Measurements from ENCODE around the gene OBSCN.

Gene OBSCN

DNA sequence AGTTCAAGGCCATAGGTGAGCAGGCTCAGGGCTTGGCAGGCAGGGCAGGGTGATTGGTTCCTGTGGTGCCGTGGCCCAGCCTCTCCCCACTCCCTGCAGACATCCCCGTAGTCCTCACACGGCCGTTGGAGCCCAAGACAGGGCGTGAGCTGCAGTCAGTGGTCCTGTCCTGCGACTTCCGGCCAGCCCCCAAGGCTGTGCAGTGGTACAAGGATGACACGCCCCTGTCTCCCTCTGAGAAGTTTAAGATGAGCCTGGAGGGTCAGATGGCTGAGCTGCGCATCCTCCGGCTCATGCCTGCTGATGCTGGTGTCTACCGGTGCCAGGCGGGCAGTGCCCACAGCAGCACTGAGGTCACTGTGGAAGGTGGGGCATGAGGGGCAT, 71.9 kb downstream of the OBSCN start:
- DNase-seq, result no peak

DNA sequence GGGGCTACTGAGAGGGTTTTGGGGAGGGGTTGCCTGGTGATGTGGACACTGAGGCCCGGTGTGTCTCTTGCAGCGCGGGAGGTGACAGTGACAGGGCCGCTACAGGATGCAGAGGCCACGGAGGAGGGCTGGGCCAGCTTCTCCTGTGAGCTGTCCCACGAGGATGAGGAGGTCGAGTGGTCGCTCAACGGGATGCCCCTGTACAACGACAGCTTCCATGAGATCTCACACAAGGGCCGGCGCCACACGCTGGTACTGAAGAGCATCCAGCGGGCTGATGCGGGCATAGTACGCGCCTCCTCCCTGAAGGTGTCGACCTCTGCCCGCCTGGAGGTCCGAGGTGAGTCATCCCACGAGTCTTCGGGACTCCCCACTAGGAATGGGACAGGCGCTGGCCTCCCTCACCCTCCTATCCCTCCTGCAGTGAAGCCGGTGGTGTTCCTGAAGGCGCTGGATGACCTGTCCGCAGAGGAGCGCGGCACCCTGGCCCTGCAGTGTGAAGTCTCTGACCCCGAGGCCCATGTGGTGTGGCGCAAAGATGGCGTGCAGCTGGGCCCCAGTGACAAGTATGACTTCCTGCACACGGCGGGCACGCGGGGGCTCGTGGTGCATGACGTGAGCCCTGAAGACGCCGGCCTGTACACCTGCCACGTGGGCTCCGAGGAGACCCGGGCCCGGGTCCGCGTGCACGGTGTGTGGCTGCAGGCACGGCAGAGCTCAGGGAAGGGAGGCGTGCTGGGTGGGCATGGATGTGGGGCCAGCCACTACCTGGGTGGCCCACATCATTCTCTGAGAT, 72.5 kb downstream of the OBSCN start:
- DNase-seq, result no peak

DNA sequence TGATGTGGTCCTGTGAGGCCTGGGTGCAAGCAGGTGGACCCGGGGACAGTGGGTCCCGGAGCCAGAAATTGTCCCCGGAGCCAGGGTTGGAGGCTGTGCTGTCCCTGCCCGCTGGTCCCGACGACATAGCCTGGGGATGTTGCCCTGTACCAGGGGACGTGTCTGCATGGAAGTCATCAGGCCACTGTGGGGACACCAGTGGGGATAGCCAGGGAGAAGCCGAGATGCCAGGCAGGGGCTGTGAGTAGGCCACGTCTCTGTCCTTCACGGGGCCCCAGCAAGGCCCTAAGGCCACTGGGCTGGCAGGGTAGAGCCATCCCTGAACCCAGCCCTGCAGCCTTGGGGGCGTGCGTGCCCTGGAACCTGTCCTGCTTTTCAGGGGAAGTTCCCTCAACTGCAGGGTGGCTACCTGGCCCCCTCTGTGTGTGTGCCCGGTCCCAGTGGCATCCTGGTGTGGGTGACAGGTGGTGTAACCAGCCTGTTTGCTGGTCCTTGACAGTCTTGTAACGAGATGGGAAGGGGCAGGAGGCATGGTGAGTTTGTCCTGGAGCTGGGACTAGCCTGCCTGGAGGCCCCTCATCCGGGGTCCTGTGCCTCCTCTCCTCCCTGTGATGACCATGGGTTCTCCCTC, 73.2 kb downstream of the OBSCN start:
- no peak for DNase-seq

DNA sequence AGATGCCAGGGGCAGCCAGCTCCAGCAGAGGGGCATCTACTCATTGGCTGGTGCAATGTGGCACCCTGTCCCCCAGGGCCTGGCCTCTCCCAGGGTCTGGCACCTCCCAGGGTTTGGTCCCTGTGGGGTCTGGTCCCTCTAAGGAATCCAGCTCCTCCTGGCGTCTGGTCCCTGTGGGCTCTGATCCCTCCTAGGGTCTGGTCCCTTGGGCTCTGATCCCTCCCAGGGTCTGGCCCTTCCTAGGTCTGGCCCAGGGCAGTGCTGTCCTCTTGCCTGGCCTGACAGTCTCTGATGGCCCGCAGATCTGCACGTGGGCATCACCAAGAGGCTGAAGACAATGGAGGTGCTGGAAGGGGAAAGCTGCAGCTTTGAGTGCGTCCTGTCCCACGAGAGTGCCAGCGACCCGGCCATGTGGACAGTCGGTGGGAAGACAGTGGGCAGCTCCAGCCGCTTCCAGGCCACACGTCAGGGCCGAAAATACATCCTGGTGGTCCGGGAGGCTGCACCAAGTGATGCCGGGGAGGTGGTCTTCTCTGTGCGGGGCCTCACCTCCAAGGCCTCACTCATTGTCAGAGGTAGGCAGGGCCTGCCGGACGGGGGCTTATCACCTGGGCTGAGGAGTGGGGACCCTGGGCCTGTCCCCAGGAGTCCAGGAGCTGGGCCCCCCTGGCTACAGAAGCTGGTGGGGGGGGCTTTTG, 73.9 kb downstream of the OBSCN start:
- DNase-seq, result no peak

DNA sequence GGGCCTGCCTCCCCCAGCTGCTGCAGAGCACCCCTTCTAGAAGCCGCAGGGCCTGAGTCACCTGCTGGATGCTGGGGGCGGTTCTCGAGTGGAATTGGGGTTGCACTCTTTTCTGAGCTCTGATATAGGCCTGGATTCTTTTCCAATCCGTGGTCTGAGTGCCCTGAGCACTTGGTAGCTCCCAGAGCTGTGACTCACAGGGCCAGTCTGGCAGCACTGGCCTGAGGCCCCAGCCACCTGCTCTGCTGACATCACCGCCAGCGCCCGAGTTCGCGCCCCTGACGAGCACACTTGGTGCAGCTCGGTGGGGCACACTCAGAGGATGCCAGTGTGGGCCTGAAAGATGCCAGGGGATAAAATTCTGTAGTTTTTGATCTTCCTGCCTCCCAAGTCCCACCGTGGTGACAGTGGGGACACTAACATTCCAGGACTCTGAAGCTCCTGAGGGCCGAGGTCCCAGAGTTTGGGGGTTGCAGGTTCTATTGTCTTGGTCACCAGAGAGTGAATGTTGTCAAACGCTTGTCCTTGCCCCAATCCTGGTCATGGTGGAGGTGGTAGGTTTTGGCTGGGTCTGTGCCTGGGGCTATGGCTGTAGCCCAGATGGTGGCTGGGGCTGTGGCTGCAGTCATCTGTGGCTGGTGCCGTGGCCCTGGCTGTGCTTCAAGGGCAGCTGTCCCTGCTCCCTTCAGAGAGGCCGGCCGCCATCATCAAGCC, 74.6 kb downstream of the OBSCN start:
- no peak for DNase-seq

DNA sequence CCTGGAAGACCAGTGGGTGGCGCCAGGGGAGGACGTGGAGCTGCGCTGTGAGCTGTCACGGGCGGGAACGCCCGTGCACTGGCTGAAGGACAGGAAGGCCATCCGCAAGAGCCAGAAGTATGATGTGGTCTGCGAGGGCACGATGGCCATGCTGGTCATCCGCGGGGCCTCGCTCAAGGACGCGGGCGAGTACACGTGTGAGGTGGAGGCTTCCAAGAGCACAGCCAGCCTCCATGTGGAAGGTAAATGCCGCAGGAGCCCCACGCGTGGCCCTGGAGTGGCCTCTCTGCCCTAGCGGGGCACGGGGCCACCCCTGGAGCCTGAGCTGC, 75.2 kb downstream of the OBSCN start:
- no peak for DNase-seq

DNA sequence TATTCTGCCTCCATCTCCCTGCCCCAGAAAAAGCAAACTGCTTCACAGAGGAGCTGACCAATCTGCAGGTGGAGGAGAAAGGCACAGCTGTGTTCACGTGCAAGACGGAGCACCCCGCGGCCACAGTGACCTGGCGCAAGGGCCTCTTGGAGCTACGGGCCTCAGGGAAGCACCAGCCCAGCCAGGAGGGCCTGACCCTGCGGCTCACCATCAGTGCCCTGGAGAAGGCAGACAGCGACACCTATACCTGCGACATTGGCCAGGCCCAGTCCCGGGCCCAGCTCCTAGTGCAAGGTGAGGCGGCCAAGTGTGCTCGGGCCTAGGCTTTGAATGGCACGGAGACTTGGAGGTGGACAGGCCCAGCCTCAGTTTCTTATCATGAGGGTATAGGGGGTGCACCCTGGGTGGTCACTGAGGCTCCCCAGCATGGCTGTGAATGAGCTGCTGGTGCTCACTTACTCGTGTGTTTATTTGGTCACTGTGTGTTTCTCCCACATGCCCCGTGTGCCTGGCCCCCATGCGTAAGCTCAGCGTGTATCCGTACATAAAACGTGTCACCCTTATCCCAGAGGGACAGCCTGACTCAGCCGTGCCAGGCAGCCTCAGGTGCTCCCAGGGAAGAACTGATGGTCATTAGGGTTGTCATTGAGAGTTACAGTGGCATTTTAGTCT, 75.8 kb downstream of the OBSCN start:
- no peak for DNase-seq

DNA sequence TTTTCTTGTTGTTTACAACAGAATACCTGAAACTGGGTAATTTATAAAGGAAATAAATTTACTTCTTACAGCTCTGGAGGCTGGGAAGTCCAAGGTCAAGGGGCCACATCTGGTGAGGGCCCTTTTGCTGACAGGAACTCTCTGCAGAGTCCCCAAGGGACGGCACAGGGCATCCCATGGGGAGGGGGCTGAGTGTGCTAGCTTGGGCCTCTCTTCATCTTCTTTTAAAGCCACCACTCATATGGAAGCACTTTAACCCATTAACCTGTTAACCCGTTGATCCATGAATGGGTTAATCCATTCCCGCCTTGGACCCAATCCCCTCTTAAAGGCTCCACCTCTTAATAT, 76.3 kb downstream of the OBSCN start:
- no peak for DNase-seq

DNA sequence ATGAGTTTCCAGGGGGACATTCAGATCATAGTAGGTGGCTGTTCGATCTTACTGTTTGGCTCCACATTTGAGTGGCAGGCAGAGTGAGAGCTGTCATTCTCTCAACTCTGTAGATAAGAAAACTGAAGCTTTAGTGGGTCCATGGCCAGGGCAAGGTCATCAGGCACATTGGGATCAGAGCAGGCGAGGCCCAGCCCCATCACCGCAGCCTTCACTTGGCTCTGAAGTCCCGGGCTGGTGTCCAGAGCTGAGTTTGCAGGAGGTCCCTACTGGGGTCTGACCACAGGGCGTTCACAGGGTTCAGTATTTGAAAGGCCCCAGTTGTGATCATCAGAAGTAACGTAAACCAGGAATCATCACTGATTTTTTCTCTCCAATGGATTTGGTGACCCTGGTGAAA, 76.7 kb downstream of the OBSCN start:
- no peak for DNase-seq

DNA sequence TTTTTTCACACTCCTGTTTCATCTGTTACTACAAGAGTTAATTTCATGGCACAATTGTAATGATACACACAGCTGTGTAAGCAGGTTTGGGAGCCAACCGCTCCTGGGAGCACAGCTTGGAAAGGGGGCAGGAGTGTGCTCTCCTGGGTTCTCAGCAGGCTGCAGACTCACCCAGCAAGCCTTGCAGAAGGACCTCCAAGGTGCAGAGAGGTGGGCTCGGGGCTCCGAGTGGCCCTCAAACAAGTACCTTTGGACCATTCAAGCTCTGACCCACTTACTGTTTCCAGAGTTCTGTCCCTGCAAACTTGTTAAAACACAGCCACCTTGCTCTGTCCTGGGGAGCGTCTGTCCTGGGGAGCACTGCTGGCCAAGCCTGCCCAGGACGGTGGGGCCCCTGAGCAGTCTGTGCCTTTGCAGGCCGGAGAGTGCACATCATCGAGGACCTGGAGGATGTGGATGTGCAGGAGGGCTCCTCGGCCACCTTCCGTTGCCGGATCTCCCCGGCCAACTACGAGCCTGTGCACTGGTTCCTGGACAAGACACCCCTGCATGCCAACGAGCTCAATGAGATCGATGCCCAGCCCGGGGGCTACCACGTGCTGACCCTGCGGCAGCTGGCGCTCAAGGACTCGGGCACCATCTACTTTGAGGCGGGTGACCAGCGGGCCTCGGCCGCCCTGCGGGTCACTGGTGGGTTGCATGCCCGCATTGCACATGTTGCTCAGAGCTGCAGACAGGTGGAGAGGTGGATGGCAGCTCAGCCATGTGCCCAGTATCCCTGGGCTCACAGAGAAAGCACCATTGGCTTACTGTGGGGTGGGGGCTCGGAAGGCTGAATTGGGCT, 78.0 kb downstream of the OBSCN start:
- DNase-seq, result no peak

DNA sequence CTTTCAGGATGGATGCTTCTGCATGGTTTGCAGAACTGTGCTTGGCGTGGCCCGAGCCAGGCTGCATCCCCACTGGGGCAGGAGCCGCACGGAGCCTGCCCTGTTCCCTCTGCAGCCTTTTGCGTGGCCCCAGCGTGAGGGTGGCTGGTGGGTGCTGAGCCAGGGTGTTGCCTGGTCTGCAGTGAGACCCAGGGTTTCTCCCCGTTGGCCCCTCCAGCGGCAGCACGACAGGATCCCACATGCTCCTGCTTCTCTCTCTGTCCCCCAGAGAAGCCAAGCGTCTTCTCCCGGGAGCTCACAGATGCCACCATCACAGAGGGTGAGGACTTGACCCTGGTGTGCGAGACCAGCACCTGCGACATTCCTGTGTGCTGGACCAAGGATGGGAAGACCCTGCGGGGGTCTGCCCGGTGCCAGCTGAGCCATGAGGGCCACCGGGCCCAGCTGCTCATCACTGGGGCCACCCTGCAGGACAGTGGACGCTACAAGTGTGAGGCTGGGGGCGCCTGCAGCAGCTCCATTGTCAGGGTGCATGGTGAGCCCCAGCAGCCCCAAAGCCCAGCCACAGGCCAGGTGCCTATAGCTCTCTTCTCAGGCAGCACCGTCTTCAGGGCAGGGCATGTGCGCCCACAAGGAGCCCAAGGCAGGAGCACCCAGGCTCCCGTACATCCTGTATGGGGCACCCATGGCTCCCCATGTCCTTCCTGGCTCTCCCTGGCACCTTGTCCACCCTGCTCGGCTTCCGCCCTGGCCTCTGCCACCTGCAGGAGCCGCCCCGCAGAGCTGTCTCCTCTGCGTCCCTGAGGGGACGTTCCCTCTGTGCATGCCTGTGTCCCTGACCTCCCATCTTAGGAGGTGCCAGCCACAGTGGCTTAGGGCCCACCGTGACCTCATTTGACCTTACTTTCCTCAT, 78.9 kb downstream of the OBSCN start:
- DNase-seq, result no peak

DNA sequence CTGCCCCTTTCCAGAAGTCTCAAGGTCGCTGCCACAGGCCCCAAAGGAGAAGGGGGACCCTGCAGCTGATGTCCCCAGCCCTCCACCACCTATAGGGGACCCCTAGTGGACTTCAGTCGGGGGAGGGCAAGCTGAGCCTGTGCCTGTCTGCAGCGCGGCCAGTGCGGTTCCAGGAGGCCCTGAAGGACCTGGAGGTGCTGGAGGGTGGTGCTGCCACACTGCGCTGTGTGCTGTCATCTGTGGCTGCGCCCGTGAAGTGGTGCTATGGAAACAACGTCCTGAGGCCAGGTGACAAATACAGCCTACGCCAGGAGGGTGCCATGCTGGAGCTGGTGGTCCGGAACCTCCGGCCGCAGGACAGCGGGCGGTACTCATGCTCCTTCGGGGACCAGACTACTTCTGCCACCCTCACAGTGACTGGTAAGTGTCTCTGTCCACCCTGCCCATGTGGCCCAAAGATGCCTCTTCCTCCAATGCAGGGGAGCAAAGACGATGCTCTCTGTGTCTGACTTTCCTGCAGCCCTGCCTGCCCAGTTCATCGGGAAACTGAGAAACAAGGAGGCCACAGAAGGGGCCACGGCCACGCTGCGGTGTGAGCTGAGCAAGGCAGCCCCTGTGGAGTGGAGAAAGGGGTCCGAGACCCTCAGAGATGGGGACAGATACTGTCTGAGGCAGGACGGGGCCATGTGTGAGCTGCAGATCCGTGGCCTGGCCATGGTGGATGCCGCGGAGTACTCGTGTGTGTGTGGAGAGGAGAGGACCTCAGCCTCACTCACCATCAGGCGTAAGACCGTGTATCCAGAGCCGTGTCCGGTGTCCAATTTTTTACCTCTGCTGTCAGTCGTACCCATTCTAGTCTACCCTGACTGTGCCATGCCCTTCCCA, 79.9 kb downstream of the OBSCN start:
- DNase-seq, result no peak

DNA sequence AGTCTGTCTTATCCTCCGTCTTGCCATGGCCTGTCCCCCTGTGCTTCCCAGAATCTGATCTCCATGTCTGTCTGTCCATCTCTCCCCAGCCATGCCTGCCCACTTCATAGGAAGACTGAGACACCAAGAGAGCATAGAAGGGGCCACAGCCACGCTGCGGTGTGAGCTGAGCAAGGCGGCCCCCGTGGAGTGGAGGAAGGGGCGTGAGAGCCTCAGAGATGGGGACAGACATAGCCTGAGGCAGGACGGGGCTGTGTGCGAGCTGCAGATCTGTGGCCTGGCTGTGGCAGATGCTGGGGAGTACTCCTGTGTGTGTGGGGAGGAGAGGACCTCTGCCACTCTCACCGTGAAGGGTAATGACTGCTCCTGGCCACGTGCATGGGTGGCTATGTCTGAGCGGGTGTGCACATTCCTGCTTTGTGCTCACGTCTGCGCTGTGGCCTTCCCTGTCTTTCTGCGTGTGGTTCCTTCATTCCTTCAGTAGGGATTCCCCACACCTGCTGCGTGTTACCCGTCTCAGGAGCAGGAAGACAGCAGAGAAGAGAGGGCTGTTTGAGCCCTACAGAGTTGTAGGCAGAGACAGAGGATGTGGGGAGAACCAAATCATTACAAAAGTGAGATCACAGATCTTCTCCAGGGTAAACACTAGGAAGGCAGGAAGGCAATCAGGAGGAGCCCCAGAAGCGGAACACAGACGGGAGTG, 80.8 kb downstream of the OBSCN start:
- no peak for DNase-seq

DNA sequence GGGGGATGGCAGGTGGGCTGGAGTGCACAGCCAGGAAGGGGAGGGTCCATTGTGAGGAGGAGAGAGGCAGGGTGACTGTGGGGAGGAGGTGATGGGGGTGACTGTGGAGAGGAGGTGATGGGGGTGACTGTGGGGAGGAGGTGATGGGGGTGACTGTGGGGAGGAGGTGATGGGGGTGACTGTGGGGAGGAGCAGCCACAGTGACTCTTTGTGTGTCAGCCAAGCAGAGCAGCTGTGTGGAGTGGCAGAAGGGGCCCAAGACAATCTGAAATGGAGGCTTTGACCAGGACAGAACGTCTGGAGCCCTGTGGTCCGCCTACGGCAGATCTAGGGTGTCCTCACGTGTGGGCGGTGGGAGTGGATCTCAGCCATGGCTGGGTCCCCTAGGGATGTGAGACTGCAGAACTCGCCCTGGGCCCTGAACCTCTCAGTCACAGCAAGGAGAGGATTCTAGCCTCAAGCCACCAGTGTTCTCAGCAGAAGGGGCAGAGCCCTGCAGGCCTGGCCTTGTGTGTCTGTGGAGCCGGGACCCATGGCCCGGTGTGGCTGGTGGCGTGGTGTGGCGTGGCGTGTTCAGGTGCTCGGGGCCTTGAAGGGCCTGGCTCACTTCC, 81.5 kb downstream of the OBSCN start:
- DNase-seq, result no peak

DNA sequence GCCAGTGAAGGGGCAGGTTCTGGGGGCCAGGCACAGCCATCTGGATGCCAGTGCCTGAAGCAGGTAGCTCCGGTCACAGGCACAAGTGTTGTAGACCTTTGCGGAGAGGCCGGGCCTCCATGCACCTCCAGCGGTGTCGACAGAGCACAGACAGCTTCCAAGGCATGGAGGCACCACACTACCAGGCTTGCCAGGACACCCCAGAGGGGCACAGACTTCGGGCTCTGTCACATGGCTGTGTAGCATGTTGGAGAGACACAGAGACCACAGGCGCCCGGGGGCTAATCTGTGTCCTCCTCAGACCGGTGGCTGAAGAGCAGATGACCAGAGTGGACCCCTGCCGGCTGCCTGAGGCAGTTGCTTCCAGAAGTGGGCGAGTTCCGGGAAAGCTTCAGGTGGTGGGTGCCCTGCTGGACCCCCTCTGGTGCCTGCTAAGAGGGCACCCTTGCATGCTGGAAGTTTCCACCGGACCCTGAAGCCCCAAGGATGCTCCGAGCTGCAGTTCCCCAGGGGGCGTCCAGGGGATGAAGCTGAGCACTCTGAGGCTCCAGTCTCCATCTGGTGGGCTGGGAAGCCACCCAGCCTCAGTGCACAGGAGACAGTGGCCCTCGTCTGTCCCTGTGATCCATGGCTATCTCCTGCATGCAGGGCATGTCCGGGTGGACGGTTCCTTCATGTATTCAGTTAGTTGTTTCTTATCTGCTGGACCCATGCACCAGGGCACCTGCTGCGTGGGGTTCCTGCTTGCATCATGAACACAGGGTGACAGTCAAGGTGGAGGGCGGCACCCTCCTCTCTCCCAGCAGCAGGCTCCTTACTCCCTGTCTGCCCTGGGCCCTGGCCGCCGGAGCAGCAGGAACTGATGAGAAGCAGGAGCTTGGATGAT, 82.4 kb downstream of the OBSCN start:
- DNase-seq, result no peak

DNA sequence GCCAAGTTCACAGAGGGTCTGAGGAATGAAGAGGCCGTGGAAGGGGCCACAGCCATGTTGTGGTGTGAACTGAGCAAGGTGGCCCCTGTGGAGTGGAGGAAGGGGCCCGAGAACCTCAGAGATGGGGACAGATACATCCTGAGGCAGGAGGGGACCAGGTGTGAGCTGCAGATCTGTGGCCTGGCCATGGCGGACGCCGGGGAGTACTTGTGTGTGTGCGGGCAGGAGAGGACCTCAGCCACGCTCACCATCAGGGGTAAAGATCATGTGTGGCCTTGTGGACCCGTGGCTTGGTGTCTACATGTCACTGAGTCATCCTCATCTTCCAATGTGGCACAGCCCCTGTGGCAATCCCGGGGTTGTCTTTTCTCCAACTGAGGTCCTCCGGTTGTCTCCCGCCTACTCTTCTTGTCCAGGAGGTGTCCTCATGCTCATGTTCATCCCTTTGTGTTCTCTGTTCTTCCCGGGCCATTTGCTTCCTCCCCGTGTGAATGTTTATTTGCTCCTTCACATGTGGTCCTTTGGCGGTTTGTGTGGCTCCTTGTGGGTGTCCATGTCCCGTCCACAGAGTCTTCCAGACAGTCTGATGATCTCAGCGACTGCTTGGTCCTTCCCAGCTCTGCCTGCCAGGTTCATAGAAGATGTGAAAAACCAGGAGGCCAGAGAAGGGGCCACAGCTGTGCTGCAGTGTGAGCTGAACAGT, 84.2 kb downstream of the OBSCN start:
- DNase-seq, result no peak

DNA sequence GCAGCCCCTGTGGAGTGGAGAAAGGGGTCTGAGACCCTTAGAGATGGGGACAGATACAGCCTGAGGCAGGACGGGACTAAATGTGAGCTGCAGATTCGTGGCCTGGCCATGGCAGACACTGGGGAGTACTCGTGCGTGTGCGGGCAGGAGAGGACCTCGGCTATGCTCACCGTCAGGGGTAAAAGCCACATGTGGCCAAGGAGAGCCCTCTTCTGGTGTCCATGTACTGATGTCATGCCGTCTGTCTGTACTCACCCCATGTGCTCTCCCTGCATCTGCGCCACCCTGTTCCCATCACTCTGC, 84.7 kb downstream of the OBSCN start:
- DNase-seq, result no peak

DNA sequence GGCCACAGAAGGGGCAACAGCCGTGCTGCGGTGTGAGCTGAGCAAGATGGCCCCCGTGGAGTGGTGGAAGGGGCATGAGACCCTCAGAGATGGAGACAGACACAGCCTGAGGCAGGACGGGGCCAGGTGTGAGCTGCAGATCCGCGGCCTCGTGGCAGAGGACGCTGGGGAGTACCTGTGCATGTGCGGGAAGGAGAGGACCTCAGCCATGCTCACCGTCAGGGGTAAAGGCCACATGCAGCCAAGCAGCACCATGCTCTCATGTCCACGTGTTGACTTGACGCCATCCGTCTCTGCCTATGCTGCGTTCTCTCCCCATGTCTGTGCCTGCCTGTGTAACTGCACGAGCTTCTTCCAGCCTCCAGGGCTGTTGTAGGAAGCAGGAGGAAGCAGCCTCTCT, 85.5 kb downstream of the OBSCN start:
- no peak for DNase-seq
